HEK293 (cell line): ENCODE results near the gene CAPN15.
A peak's percentile ranks its signal among the peaks of the same experiment; 100 is the strongest.

ENCODE experiments used
- CTCF ChIA-PET: fragments of 350-600 bp; formaldehyde crosslinking; extraction: SDS; loops from one replicate; lab custom pipeline; 2021; ENCODE audit warnings: antibody characterized with exemption; lab: Yijun Ruan, JAX
- POLR2A ChIA-PET: fragments of 300-600 bp; formaldehyde crosslinking; extraction: SDS; loops from one replicate; lab custom pipeline; 2020; ENCODE audit warnings: antibody characterized with exemption, inconsistent platforms; lab: Yijun Ruan, JAX
- H3K27ac ChIP-seq: fragments of 200-500 bp; sonication (Bioruptor generic); 2 replicates; pipeline ENCODE4 v1.5.1; 2014; ENCODE audit warnings: low read depth, low read length, control low read depth, inconsistent platforms; ENCODE audit errors: extremely low read depth
- H3K36me3 ChIP-seq, 2 experiments: fragments of 200-500 bp in 1 of 2; sonication (Bioruptor generic) in 1 of 2; 1 replicate in 1 of 2; 2 replicates in 1 of 2; pipeline ENCODE4 v1.5.1; 2014 to 2017; ENCODE audit warnings: inconsistent platforms in 2 of 2, low read length in 2 of 2; ENCODE audit not compliant: control insufficient read depth in 2 of 2, insufficient read depth in 1 of 2
- H3K4me1 ChIP-seq: fragments of 200-500 bp; sonication (Bioruptor generic); 2 replicates; pipeline ENCODE4 v1.5.1; 2014; ENCODE audit warnings: mild to moderate bottlenecking, low read length, inconsistent platforms; ENCODE audit not compliant: control insufficient read depth, insufficient read depth
- H3K4me3 ChIP-seq: 2 replicates; pipeline ENCODE4 v1.5.1; 2011; ENCODE audit warnings: low read depth, mild to moderate bottlenecking, control low read depth, low read length, moderate library complexity
- H3K9me3 ChIP-seq: fragments of 200-500 bp; sonication (Bioruptor generic); 2 replicates; pipeline ENCODE4 v1.5.1; 2014; ENCODE audit warnings: low read depth, low read length, inconsistent platforms; ENCODE audit not compliant: control insufficient read depth, insufficient read depth
- CTCF ChIP-seq: fragments of 450-650 bp; formaldehyde crosslinking; IDR thresholded peaks from 2 replicates; pipeline ENCODE4 v1.5.1; 2016; ENCODE audit warnings: missing biosample characterization, missing genetic modification characterization
- HIC1 ChIP-seq: fragments of 450-650 bp; formaldehyde crosslinking; IDR thresholded peaks from 2 replicates; pipeline ENCODE4 v1.5.1; 2016; ENCODE audit warnings: missing biosample characterization, missing genetic modification characterization
- HOXA7 ChIP-seq: sonication (generic); formaldehyde crosslinking; IDR thresholded peaks from 2 replicates; pipeline ENCODE4 v1.8.1; 2022; ENCODE audit warnings: missing genetic modification reagents, borderline replicate concordance
- KLF1 ChIP-seq: fragments of 450-650 bp; formaldehyde crosslinking; IDR thresholded peaks from 2 replicates; pipeline ENCODE4 v1.5.1; 2016; ENCODE audit warnings: missing biosample characterization, missing genetic modification characterization
- KLF17 ChIP-seq: fragments of 450-650 bp; formaldehyde crosslinking; IDR thresholded peaks from 2 replicates; pipeline ENCODE4 v1.5.1; 2016; ENCODE audit warnings: missing biosample characterization, missing genetic modification characterization
- KLF8 ChIP-seq: fragments of 450-650 bp; formaldehyde crosslinking; IDR thresholded peaks from 2 replicates; pipeline ENCODE4 v1.5.1; 2016; ENCODE audit warnings: missing biosample characterization, missing genetic modification characterization
- PATZ1 ChIP-seq: fragments of 450-650 bp; formaldehyde crosslinking; IDR thresholded peaks from 2 replicates; pipeline ENCODE4 v1.5.1; 2016; ENCODE audit warnings: missing biosample characterization, missing genetic modification characterization
- PRDM1 ChIP-seq: fragments of 450-650 bp; formaldehyde crosslinking; IDR thresholded peaks from 2 replicates; pipeline ENCODE4; 2016; ENCODE audit warnings: missing biosample characterization, missing genetic modification characterization
- ZBTB17 ChIP-seq: fragments of 450-650 bp; formaldehyde crosslinking; IDR thresholded peaks from 2 replicates; pipeline ENCODE4 v1.5.1; 2016; ENCODE audit warnings: missing biosample characterization, missing genetic modification characterization
- ZBTB44 ChIP-seq: fragments of 450-650 bp; IDR thresholded peaks from 2 replicates; pipeline ENCODE4 v1.5.1; 2018; ENCODE audit warnings: missing biosample characterization, mild to moderate bottlenecking, missing genetic modification characterization
- ZBTB6 ChIP-seq: fragments of 450-650 bp; formaldehyde crosslinking; IDR thresholded peaks from 2 replicates; pipeline ENCODE4 v1.5.1; 2017; ENCODE audit warnings: missing biosample characterization, missing genetic modification characterization
- ZEB2 ChIP-seq: fragments of 450-650 bp; formaldehyde crosslinking; IDR thresholded peaks from 2 replicates; pipeline ENCODE4 v1.5.1; 2016; ENCODE audit warnings: missing biosample characterization, missing genetic modification characterization
- ZNF10 ChIP-seq: fragments of 450-650 bp; formaldehyde crosslinking; IDR thresholded peaks from 2 replicates; pipeline ENCODE4 v1.5.1; 2017; ENCODE audit warnings: missing biosample characterization, missing genetic modification characterization
- ZNF223 ChIP-seq: fragments of 450-650 bp; formaldehyde crosslinking; IDR thresholded peaks from 2 replicates; pipeline ENCODE4 v1.5.1; 2016; ENCODE audit warnings: missing biosample characterization, missing genetic modification characterization
- ZNF391 ChIP-seq: fragments of 450-650 bp; formaldehyde crosslinking; IDR thresholded peaks from 2 replicates; pipeline ENCODE4 v1.5.1; 2016; ENCODE audit warnings: low read depth, missing biosample characterization, missing genetic modification characterization, borderline replicate concordance
- ZNF394 ChIP-seq: fragments of 450-650 bp; formaldehyde crosslinking; IDR thresholded peaks from 2 replicates; pipeline ENCODE4 v1.5.1; 2016; ENCODE audit warnings: missing biosample characterization, missing genetic modification characterization, mild to moderate bottlenecking, moderate library complexity, borderline replicate concordance
- ZNF48 ChIP-seq: fragments of 450-650 bp; formaldehyde crosslinking; IDR thresholded peaks from 2 replicates; pipeline ENCODE4 v1.5.1; 2016; ENCODE audit warnings: missing biosample characterization, missing genetic modification characterization
- ZNF560 ChIP-seq: fragments of 450-650 bp; formaldehyde crosslinking; IDR thresholded peaks from 2 replicates; pipeline ENCODE4 v1.5.1; 2017; ENCODE audit warnings: missing biosample characterization, missing genetic modification characterization, borderline replicate concordance
- ZSCAN30 ChIP-seq: fragments of 450-650 bp; IDR thresholded peaks from 2 replicates; pipeline ENCODE4 v1.5.1; 2018; ENCODE audit warnings: missing biosample characterization, mild to moderate bottlenecking, missing genetic modification characterization, moderate library complexity
- ZXDB ChIP-seq: fragments of 450-650 bp; formaldehyde crosslinking; IDR thresholded peaks from 2 replicates; pipeline ENCODE4 v1.5.1; 2016; ENCODE audit warnings: missing biosample characterization, missing genetic modification characterization

Gene CAPN15

GRCh38 chr16:578870-579405 is 51.4 kb downstream of the CAPN15 start (continued):
- TF ChIP-seq PATZ1 (tag by site-specific recombination), result peak; percentile 83
- no peak for TF ChIP-seq ZNF560 (tag by site-specific recombination)
- TF ChIP-seq ZNF10, result no peak
- TF ChIP-seq KLF8 (tag by site-specific recombination), result peak; percentile 86
- peak; percentile 89 for TF ChIP-seq KLF1 (tag by site-specific recombination)
- TF ChIP-seq ZNF394, result 0 out of 2 replicates have a peak, but pooled peaks have one; percentile 17
- peak; percentile 55; the same call in 1 of the 2 replicates for TF ChIP-seq ZEB2
- peak; percentile 41; the same call in 1 of the 2 replicates for TF ChIP-seq KLF17 (tag by site-specific recombination)
- TF ChIP-seq PRDM1 (tag by site-specific recombination), result no peak
- 0 out of 2 replicates have a peak, but pooled peaks have one; percentile 36 for TF ChIP-seq ZNF391
- peak; percentile 95 for TF ChIP-seq CTCF (tag by site-specific recombination)
- TF ChIP-seq ZXDB (tag by site-specific recombination), result 0 out of 2 replicates have a peak, but pooled peaks have one; percentile 17
- peak; percentile 86 for TF ChIP-seq HIC1 (tag by site-specific recombination)
- TF ChIP-seq ZBTB44 (tag by site-specific recombination), result peak; percentile 21; the same call in 1 of the 2 replicates
- peak; percentile 67; the same call in 1 of the 2 replicates for TF ChIP-seq ZNF223

- Histone ChIP-seq H3K27ac (no peak overlapping the region), H3K4me1 (no peaks in the 10 kb centered on the region), H3K4me3 (no peak overlapping the region), H3K36me3 (peaks cover 0 to 35% of the 10 kb centered on the region in 2 experiments; a peak in 1 of 3 replicates), H3K9me3 (no peaks in the 10 kb centered on the region)
- ChIA-PET CTCF (interaction anchor here (0.5 to 1.1 kb wide), 3 partner anchors 13 to 545 kb away, joined by 3 to 6 read pairs (median 3); partner anchors contain the start of gene NHLRC4), POLR2A (no interaction called here)
- TF ChIP-seq CTCF (tag by site-specific recombination) (no peak), HOXA7 (CRISPR knock-in tag) (no peak), ZNF10 (0 out of 2 replicates have a peak, but pooled peaks have one; percentile 31), ZBTB17 (tag by site-specific recombination) (no peak), ZSCAN30 (tag by site-specific recombination) (no peak), ZBTB6 (tag by site-specific recombination) (no peak), ZNF48 (tag by site-specific recombination) (no peak)
Observed at GRCh38 chr16:580141-580945, 52.8 kb downstream of the CAPN15 start.
